Choroid plexus epithelial cell (primary cell): ENCODE results near the gene KLHL10.
"Not testable (repeated sequence)": the region's sequence is repeated elsewhere in the genome, so short reads cannot be mapped to it uniquely, and the experiment has no call there.

Source experiments
- DNase-seq: peaks from one replicate; pipeline ENCODE4 v3.0.0-alpha.2; 2010; ENCODE audit warnings: low read depth
- H3K4me3 ChIP-seq: 2 replicates; pipeline ENCODE4 v1.5.1; 2011; ENCODE audit warnings: low read depth, mild to moderate bottlenecking, control low read depth, low read length, moderate library complexity
- CTCF ChIP-seq: conservative IDR thresholded peaks from 2 replicates; pipeline ENCODE4 v1.5.1; 2011; ENCODE audit warnings: low read depth, mild to moderate bottlenecking, control low read depth, inconsistent platforms, low read length, moderate library complexity

The KLHL10 gene

DNA sequence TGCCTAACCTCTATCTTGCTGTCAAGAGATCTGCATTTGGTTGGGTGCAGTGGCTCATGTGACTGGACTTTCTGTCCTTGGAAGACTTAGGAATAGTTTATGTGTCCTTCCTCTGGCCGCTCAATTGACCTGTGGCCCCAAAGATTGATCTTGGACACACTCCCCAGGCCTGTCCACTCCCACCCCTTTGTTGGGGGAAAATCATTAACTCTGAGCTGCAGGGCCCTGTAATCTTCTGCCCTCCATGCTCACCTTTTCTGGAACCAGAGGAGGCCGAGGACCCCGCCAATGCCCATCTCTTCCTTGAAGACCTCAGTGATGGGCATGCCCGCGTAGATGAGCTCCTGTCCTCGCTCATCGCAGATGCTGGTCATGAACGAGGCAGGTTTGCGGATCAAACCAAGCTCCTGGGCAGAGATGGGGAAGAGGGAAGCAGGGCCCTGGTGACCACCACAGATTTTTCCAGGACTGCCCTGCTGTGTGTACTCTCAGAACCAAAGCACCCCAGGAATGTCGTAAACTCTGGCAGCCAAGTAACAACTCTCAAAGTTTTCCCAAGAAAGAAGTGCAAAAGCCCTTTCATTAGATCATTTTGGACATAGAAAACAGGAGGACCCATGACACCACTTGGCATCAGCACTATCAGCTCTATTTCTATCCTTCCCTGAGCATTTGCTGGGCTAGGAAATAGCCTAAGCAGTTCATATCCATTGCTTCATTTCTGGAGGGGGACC, 36.1 kb downstream of the KLHL10 start:
- no peak overlapping the region for H3K4me3 ChIP-seq
- no peak for DNase-seq
- TF ChIP-seq CTCF, result no peak

- DNase-seq, result not testable (repeated sequence)
Observed at GRCh38 chr17:41874293-41874670, 36.7 kb downstream of the KLHL10 start.

GRCh38 chr17:41880130-41880529, 42.5 kb downstream of the KLHL10 start:
- DNase-seq, result no peak
- no peak for TF ChIP-seq CTCF

More at GRCh38 chr17:41874293-41874670, 36.7 kb downstream of the KLHL10 start:
- not testable (repeated sequence) for H3K4me3 ChIP-seq

DNA sequence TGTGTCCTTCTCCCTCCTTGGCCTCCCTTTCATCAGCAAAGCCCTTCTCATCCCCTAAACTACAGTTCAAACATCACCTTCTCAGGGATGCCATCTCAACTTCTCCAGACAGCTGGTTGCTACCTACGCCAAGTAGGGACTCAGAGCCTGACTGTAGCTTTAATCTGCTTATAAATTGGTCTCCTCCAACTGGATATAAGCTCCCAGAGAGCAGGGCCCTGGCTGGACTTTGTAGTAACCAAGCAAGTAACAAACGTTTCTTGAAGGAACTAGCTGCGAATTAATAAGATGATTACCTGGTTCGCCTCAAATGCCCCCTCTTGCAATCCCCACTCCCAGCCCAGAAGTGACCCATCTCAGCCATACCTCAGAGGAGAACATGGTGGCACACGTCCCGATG, 45.1 kb downstream of the KLHL10 start:
- no peak overlapping the region for H3K4me3 ChIP-seq
- DNase-seq, result no peak
- no peak for TF ChIP-seq CTCF

More at GRCh38 chr17:41880130-41880529, 42.5 kb downstream of the KLHL10 start:
- no peak overlapping the region for H3K4me3 ChIP-seq

DNA sequence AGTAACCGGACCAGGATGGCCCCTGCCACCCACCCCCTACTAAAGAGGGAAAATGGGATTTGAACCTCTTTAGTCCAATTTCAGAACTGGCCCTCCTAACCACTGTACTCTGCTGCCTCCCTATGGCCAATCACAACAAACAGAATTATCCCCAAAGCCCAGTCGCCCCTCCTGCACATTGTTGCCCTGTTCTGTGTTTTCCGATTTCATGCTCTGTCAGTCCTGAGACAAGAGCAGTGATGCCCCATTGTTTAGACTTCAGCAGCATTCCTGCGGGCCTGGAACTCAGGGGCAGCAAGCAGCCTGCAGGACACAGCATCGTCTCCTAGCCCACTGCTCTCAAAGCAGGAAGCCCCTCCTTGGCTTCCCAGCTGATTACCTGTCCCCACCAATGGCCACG, 48.1 kb downstream of the KLHL10 start:
- H3K4me3 ChIP-seq, result no peak overlapping the region
- peak; percentile 27 for DNase-seq
- peak; percentile 42 for TF ChIP-seq CTCF

DNA sequence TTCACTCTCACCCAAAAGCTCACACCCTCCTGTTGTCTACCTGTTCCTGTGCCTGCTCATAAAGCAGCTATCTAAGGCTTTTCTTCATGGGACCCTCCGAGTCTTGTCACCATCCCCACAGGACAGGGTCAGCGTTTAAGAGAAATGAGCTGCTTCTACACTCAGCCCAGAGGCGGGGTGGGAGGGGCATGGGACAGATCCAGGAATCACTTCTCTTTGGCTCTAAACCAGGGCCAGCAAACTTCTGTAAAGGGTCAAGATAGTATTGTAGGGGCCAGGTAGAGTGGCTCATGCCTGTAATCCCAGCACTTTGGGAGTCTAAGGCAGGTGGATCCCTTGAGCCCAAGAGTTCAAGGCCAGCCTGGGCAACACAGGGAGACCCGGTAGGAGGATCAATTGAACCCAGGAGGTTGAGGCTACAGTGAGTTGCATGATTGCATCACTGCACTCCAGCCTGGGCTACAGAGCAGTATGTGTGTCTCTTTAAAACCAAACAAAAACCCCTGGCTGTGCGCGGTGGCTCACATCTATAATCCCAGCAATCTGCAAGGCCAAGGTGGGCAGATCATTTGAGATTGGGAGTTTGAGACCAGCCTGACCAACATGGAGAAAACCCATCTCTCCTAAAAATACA, 50.8 kb downstream of the KLHL10 start:
- no peak for TF ChIP-seq CTCF
- no peak overlapping the region for H3K4me3 ChIP-seq
- no peak for DNase-seq

GRCh38 chr17:41891135-41892020, 53.8 kb downstream of the KLHL10 start:
- no peak for DNase-seq
- H3K4me3 ChIP-seq, result no peak overlapping the region
- TF ChIP-seq CTCF, result no peak
